ENCODE results near the gene ZNF148.
"Not testable (repeated sequence)": the region's sequence is repeated elsewhere in the genome, so short reads cannot be mapped to it uniquely, and the experiment has no call there.

The ZNF148 gene

DNA sequence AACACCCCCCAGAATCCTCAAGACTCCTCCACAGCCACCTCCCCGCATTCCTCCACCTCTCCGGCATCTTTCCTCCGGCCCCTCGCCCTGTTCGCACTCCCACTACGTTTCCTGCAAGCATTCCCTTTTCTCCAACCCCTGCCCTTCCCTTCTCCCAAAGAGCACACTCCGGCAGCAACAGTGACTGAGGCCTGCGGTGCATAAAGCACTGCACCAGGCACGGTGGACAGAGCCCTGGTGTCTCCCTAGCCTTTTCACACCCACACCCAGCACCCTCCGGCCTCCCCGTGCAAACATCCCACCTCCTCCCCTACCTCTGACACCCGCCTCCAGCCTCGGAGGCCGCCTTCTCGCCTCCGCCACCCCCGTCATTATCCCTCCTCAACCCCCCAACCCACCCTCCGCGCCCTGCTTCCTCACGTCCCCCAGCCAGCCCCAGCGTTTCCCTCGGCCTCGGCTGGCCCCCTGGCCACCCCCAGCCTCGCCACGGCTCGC lies 577 bp downstream of the ZNF148 start:
- no peak for FAIRE-seq

DNA sequence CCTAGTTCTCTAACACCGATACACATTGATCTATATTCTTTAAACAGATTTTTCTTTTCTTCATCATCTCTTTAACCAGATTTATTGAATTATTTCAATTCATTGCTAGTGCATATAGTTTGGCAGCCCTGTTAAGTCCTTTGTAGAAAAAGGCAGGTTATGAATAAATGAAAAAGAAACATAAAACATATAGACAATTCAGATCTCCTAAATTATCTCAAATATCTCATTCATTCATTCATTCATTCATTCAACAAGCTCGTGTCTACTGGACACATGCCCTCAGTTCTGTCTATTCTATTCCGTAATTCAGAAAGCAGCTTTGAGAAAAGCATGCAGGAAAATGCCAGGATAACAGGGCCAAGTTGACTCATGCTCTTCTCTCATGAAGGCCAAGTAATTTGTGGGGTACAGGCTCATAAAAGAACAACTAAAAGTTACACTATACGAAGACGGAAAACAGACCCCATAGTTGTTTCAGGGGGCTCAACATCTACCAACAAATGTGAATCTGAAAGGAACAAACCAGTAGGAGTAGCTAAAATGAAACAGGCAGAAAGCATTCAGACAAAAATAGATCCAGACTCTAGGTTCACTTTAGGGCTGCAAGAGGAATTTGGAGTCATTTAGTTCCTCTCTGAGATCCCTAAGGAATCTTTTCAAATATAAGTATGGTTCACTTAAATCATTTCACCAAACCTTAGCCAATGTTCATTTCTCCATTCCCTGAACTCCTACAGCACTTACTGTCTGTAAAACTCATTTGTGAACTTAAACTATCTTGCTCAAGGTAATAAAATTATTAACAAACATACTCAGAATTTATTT lies 7.5 kb downstream of the ZNF148 start:
- FAIRE-seq = no peak

GRCh38 chr3:125366132-125366531 lies 9.0 kb downstream of the ZNF148 start:
- FAIRE-seq = no peak

DNA sequence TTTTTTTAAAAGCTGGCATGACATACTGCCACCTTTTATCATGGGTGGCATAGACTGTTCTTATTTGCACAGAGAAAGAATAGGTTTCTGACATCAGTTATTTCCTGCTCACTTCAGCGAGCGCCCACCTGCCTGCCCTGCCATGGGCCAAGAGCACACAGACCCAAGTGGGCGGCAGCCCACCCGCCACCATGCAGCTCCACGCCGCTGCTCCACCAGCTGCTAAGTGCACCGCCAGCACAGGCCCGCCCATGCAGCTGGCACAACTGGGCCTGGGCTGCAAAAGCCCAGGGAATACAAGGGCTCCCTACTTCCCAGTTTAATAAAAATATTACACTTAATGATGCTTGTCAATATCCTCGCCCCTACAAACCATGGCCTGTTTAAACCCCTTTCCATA lies 15.4 kb downstream of the ZNF148 start:
- no peak for FAIRE-seq

GRCh38 chr3:125358923-125359322 lies 16.2 kb downstream of the ZNF148 start:
- FAIRE-seq = no peak

DNA sequence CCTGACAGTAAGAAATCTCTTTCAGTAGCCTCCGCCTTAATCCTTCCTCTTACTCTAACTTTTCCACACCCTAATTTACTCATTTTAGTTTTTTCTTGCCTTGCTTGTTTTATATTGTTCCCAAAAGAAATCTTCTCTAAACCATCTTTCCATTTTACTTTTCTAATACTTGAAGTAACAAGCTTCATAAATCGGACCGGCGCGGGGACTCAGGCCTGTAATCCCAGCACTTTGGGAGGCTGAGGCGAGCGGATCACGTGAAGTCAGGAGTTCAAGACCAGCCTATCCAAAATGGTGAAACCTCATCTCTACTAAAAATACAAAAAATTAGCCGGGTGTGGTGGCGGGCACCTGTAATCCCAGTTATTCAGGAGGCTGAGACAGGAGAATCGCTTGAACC lies 17.3 kb downstream of the ZNF148 start:
- FAIRE-seq = no peak

DNA sequence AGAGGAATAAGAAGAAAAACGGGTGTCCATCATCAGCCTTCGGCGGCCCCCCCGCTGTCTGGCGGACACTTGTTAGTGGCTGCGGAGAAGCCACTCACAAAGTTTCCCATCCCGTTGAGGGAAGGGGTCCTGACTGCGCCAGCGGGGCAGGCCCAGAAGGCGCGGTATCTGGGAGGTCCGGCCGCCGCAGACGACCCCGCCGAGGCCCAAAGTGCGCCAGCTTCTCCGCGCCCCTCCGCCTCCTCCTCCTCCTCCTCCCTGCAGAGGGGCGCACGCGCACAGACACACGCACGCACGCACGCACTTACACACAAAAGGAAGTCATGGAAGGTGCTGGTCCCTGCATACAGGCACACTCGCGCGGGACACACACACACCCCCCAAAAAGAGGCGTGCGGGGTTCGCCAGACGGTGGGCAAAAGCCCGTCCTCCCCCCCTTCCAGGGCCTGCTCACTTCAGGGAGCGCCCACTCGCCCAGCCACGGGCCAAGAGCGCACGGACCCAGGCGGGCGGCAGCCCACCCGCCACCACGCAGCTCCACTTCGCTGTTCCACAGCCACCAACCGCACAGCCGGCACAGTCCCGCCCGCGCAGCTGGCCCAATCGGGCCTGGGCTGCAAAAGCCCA lies 18.0 kb downstream of the ZNF148 start:
- FAIRE-seq = no peak

GRCh38 chr3:125356140-125357026 lies 18.7 kb downstream of the ZNF148 start:
- no peak for FAIRE-seq

DNA sequence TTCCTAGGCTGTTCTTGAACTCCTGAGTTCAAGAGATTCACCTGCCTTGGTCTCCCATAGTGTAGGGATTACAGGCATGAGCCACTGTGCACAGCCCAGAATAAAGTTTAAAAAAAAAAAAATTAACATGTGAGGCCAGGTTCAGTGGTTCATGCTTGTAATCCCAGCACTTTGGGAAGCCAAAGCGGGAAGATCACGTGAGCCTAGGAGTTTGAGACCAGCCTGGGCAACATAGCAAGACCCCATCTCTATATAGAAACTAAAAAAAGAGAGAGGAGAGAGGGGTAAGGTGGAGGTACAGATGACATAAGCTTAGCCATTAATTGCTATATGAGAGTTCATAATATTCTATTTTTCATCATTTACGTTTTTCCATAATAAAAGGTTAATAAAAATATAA lies 21.5 kb downstream of the ZNF148 start:
- no peak for FAIRE-seq

- no peak for FAIRE-seq
These were observed 22.0 kb downstream of the ZNF148 start for GRCh38 chr3:125353128-125353527.

DNA sequence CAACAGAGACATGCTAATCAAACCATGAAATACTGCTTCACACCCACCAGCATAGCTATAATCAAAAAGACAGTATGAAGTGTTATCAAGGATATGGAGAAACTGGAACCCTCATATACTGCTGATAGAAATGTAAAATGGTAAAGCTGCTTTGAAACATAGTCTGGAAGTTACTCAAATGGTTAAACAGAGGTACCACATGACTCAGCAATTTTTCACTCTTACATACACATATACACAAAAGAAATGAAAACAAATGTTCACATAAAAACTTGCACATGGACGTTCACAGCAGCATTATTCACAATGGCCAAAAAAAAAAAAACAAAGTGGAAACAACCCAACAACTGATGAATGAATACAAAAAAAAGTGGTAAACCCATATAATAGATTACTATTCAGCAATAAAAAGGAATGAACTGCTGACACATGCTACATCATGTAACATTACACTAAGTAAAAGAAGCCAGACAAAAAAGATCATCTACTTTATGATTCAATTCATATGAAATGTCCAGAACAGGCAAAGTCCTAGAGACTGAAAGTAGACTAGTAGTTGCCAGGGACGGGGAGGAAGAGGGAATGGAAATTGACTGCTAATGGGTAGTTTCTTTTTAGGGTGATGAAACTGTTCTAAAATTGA lies 23.2 kb downstream of the ZNF148 start:
- FAIRE-seq = no peak

DNA sequence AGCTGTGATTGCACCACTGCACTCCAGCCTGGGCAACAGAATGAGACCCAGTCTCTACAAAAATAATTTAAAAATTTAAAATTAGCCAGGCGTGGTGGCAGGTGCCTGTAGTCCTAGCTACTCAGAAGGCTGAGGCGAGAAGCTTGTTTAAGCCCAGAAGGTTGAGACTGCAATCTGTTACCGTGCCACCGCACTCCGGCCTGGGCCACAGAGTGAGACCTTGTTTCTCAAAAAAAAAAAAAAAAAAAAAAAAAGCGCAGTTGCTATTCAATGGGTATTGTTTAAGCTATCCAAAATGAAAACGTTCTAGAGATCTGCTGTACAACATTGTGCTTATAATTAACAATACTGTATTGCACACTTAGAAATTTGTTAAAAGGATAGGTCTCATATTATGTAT lies 24.0 kb downstream of the ZNF148 start:
- FAIRE-seq = no peak

- no peak for FAIRE-seq
These were observed 24.5 kb downstream of the ZNF148 start for GRCh38 chr3:125350597-125350996.

- no peak for FAIRE-seq
These were observed 25.5 kb downstream of the ZNF148 start for GRCh38 chr3:125349556-125350165.

DNA sequence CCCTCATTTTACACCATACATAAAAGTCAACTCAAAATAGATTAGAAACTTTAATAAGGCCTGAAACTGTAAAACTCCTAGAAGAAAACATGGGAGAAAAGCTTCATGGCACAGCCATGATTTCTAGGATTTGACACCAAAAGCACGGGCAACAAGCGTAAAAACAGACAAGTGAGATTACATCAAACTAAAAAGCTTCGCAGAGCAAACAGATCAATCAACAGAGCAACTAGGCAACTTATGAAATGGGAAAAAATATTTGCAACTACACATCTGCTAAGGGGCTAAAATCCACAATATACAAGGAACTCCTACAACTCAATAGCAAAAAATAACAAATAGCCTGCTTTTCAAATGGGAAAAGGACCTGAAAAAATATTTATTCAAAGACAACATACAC lies 26.1 kb downstream of the ZNF148 start:
- no peak for FAIRE-seq

DNA sequence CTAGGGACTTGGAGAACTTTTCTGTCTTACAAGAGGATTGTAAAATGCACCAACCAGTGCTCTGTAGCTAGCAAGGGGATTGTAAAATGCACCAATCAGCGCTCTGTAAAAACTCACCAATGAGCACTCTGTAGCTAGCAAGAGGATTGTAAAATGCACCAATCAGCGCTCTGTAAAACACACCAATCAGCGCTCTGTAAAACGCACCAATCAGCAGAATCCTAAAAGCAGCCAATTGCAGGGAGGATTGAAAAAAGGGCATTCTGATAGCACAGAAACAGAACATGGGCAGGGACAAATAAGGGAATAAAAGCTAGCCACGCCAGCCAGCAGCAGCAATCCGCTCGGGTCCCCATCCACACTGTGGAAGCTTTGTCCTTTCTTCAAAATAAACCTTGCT lies 31.8 kb downstream of the ZNF148 start:
- not testable (repeated sequence) for FAIRE-seq

- FAIRE-seq = no peak
These were observed 35.0 kb downstream of the ZNF148 start for GRCh38 chr3:125340121-125340520.

GRCh38 chr3:125337506-125337905 lies 37.6 kb downstream of the ZNF148 start:
- FAIRE-seq = no peak

DNA sequence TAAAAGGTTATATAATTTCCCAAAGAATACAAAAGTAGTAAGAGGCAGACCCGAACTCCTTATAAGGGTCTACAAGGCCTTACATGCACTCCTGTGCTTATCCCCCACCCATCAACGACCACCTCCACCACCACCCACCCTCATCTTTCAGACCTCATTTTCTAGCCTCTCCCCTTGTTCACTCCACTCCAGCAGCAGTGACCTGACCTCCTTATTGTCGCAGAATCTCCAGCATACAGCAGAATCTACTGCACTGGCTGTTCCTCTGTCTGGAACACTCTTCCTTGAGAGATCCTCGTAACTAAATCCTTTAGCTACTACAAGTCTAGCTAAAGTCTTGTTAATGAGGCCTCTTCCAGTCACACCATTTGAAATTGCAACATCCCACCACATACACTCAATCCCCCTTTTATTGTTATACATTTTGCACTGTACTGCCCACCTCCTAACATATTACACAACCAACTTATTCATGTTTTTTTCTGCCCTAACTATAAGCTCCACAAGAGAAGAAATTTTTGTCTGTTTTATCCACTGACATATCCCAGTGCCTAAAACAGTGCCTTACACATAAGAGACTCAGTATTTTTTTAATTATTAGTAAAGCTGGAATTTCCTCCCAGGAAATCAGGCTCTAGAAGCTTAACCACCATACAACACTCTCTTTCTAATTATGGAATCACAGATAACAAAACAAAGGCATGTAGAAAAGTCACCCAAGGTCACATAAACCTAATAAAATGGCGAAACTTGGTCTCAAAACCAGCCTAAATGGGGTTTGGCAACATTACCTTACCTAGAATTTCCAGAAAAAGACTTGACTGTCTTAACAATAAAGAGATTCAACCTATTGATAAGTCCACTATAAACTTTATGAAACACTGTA lies 40.2 kb downstream of the ZNF148 start:
- FAIRE-seq = no peak

- FAIRE-seq = no peak
These were observed 42.6 kb downstream of the ZNF148 start for GRCh38 chr3:125332504-125332903.

DNA sequence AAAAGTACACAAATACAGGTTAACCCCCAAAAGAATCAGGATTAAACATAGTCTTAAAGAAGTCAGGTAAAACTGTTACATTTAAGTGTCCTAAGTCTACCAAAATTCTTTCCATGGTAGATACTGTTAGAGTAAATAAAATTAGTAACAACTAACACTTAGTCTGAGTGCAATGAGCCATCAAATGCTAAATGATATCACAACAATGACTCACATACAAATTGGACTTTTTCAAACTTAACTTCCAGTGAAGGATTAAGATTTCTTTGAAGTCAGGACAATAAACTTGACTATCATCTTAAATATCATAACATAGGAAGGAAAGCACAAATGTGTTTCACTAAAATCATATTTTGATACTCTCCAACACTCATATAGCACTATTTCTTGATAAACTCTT lies 43.9 kb downstream of the ZNF148 start:
- no peak for FAIRE-seq
